Activated CD8-positive, alpha-beta memory T cell treated with anti-CD3 and anti-CD28 coated beads, Interleukin-2, amount 50 U/mL, for 24 hours (primary cell): ENCODE measurements around the gene MYOM3.
"Not testable (repeated sequence)": the region's sequence is repeated elsewhere in the genome, so short reads cannot be mapped to it uniquely, and the experiment has no call there.

Experiments
- DNase-seq: peaks from one replicate; pipeline ENCODE4 v3.0.0-alpha.2; 2020; ENCODE audit errors: extremely low read depth

Gene MYOM3

DNA sequence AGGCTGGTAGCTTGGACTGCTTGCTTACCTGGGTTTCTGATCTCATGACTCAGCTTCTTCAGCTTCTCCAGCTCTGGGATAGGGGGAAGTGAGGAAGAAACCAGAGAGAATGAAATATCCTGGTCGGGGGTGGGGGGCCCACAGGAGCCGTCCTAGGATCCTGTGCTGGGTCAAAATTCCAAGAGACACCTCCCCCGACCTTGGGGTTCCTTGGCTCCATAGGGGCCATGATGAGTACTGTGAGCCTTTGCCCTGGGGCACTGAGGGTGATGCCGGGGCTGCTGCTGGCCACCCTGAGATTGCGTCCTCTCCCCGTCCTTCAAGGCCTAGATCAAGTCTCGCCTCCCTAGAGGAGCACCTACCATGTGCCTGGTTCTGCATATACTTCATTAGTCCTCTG, 40.0 kb downstream of the MYOM3 start:
- DNase-seq, result no peak

DNA sequence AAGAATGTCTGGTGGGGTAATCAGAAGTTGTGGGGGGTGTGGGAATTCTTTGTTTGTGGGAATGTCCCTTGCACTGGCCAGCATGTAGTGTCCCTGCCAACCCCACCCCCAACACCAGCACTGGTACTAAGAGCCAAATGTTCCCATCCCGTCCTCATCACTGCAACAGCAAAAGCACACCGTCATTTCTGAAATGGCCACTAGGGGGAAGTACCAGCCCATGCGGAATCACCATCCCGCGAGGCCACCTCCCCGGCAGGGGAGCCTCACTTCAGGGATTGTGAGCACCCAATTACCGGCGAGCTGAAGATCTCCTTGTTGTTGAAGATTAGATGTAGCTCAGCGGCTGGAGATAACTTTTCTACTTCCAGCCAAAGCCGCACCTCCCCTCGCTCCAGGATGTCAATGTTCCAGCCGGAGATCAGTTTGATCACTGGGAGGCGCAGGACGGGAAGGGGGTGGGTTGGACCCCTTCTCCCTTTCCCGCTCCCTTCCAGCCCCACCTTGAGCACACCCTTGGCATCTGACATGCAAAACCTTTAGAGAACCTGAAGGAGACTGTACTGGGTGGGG, 41.0 kb downstream of the MYOM3 start:
- peak; percentile 47 for DNase-seq

DNA sequence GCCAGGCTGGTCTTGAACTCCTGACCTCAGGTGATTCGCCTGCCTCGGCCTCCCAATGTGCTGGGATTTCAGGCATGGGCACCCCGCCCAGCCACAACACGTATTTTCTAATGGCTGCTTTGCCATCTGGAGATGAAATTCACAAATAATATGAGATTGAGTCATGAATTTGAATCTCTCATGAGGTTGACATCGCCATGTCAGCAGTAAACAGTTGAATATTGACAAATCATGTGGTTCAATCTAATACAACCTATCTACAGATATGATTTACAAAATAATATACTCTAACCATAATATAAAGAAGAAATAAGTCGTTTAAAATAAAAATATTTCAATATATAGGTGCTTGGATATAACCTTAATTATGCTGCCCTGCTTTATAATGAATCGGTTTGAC, 42.1 kb downstream of the MYOM3 start:
- no peak for DNase-seq

DNA sequence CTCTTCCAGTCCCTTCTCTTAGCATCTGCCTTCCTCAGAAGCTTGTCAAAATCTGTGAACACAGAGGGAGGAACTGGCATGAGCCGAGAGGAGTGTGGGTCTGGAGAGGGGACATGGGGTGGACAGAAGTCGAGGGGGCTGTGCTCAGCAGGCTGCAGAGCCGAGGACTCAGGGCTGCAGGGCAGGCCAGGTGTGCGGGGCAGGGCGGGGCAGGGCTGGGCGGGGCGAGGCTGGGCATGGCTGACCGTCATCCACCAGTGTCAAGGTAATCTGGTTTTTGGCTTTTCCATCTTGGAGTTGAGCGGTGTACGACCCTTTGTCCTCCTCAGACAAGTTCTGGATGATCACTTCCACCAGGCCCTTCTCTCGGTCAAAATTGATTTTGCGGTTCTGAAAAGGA, 44.0 kb downstream of the MYOM3 start:
- no peak for DNase-seq

DNA sequence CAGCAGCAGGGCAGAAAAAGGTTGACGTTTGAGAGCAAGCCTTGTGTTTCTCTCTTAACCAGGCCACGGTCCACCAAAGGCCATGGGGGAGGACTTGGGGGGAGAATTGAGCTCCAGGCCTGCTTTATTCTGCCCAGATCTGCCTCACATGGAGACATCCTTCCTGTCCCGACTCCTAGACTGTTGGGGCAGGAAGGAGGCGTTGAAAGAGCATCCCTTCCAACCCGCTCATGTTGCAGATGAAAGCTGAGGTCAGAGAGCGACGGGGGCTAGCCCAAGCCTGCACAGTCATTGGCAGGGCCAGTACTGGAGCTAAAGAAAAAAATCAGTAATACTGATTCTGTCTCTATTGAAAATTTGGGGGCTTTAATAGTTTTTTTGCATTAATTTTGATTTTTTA, 46.6 kb downstream of the MYOM3 start:
- DNase-seq, result no peak

DNA sequence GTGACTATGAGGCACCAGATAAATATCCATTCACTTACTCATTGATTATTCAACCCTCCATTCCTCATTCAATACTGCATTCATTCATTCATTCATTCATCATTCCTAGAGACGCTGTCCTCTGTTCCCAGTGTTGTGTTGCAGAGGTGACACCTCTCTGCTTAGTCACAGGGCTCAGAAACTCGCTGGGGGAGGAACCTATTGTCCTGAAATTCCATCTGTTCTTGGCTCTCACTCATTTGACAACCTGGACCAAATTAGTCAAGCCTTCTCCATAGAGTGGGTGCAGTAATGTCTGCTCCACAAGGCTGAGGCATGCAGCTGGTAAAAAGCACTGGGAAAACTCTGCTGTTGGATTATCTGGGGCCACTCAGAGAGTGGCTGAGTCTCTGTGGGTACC, 49.7 kb downstream of the MYOM3 start:
- DNase-seq, result no peak

DNA sequence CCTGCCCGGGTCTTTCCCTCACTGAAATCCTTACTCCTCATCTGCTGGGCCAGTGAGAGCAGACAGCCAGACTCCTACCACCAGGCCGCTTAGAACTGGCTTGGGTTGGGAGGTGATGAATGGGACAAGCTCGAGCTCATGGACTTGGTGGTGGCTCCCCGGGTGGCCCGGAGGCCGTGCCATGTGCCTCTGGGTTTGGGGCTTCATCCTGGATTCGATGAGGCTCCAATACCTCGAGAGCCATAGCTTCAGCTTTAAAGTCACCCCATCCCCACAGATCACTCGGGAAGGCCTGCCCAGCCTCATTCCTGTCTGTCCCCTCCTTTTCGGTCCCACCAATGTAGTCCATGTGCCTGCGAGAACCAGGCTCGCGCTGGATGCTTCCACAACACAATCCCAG, 51.5 kb downstream of the MYOM3 start:
- DNase-seq, result no peak

DNA sequence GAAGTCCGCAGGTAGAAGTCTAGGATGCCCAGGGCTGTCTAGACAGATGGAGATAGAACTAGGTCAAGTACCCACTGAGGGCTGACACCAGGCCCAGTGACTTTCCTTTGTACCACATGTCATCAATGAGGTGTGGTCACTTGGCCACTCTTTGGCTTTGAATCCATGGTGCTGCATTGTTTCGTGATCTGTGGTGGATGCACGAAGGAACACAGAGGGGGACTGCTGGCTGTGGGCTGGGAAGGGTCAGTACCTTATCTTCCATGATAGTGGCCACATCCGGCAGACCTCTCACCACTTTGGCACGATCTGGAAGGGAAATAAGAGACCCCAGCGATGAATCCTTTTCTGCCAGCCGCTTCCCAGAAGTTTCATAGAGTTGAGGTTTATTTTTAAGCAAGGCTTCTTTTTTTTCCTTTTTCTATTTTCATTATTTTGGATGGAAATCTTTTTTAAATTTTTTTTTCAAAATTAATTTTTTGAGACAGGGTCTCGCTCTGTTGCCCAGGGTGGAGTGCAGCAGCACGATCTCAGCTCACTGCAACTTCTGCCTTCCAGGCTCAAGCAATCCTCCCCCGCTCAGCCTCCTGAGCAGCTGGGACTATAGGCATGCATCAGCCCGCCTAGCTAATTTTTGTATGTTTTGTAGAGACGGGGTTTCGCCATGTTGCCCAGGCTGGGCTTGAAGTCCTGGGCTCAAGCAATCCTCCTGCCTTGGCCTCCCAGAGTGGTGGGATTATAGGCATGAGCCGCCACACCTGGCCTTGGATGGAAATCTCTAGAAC, 53.1 kb downstream of the MYOM3 start:
- no peak for DNase-seq

DNA sequence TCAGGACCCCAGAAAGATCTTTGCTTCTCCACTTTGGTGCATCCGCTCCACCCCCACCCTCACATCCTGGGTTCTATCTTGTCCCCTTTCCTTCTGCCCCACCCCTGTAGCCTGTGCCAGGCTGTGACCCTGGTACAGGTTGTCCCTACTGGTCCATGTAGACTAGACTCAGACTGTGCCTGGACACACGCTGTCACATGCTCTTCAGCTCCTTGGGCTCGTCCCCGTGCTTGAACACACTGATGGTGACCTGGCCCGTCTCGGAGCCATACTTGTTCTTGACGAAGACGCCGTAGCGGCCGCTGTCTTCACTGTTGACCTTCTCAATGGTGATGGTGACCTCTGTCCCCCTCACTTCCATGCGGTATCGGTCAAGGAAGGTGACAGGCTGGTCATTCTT, 54.8 kb downstream of the MYOM3 start:
- DNase-seq, result no peak

DNA sequence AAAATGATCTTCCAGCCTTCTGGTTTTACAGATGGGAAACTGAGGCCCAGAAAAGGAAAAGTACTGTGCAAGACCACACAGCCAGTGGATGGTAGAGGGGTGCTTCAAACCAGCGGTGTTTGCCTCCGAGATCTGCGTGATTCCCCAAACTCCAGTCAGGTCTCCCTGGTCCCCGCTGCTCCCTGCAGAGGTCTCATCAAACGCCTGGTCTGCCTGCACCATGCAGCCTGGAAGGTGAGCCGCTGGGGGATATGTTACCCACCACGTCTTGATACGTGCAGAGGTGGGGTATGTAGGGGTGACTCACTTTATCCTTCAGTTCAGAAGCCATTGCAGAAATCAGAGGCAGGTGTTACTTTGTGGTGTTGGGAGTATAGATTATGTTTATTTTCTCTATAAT, 56.3 kb downstream of the MYOM3 start:
- DNase-seq, result no peak

DNA sequence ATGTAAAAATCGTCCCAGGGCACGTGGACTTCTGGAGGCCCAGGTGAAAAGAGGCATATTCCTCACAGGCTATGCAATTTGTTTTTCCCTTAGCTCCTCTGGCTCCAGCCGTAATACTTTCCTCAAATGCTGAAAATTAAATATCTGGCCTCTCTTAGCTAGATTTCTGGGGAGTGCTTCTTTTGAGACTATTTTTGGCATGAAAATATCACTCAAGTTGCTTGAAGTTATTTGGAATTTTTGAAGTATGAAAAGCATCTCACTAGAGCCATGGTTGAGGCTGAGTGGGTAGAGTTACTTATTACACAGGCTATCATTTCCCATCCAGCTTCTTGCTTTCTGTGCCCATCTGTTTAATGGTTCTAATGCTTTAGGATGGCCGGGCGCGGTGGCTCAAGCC, 59.7 kb downstream of the MYOM3 start:
- no peak for DNase-seq

DNA sequence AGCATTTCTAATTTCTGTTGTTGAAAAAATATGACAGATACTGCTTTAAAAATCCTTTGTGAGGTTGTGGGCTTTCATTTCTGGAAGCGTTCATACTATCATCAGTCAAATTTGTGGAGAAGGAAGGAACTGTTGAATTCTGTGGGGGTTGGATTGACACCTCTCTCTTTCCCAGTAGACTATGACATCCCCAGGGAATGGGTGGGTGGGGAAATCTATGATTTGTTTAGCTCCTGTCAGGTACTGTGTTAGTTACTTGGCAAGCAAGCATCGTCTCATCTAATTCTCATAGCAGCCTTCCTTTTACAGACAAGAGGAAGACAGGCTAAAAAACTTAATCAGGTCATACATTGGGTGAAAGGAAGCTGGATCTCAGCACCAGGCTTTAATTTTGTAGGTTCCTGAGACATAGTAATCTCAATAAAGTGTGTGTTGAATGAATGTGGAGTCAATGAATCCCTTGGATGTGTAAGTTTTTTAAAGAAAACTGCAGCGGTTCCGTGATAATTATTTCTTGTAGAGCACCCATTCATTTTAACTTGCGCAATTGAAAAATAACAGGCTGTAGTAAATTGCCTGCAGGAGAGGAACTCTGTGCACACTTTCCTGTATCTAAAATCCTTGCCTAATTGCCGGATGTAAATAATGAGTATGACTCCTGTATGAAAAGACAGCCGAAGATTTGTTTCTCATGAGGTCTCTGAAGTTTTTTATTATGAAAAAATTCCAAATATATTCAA, 60.6 kb downstream of the MYOM3 start:
- no peak for DNase-seq

DNA sequence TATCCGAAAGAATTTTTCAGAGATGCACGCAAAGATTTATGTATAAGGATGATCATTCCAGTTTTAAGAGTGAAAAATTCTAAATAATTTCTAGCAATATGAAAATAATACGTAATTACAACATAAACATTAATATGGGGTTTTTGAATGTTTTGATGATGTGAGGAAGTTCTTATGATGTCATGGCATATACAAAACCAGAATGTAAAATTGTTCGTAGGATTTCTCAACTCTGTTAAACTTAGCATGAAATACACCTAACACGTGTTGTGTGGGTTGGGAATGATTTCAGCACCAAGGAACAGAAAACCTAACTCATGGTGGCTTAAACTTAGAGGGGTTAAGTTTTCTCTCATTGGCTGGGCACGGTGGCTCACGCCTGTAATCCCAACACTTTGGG, 62.2 kb downstream of the MYOM3 start:
- DNase-seq, result no peak

DNA sequence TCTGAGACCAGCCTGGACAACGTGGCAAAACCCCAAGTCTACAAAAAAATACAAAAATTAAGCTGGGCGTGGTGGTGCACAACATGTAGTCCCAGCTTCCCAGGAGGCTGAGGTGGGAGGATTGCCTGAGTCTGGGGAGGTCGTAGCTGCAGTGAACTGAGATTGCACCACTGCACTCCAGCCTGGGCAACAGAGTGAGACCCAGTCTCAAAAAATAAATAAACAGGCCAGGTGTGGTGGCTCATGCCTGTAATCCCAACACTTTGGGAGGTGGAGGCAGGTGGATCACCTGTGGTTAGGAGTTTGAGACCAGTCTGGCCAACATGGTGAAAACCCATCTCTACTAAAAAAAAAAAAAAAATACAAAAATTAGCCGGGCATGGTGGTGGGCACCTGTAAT, 63.0 kb downstream of the MYOM3 start:
- not testable (repeated sequence) for DNase-seq

DNA sequence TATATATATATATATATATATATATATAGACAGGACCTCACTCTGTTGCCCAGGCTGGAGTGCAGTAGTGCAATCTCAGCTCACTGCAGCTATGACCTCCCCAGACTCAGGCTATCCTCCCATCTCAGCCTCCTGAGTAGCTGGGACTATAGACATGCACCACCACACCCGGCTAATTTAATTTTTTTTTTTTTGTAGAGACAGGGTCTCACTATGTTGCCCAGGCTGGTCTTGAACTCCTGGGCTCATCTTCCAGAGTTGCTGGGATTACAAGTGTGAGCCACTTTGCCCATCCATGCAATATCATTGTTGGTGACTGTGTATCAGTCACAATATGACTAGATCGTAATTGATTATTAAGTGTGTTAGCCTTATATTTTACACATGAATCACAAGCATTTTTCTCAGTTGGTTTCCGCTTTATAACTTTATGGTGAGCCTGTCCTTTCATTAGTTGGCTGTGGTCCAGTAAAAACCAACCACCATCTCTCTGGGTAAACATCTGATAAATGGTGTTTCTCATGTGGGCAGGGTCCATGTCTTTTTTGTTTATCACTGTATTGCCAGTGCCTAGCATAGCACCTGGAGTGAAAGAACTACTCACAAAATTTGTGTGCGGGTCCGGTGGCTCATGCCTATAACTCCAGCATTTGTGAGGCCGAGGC, 63.6 kb downstream of the MYOM3 start:
- no peak for DNase-seq

DNA sequence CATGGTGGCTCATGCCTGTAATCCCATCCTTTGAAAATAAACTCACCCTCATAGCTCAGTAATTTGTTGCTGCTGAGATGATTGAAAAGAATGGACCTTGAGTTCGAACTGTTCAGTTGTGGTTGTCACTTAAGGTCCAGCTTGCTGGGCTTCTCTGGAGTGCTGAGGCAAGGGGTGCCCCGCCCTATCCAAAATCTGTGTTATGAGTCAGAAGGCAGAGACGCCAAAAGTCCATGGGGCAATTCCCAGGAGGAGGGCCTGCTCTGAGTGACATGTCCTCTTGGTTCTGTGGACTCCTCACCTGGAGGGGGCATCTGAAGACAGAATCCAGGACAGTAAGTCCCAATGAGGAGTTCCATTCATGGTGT, 64.8 kb downstream of the MYOM3 start:
- DNase-seq, result no peak

DNA sequence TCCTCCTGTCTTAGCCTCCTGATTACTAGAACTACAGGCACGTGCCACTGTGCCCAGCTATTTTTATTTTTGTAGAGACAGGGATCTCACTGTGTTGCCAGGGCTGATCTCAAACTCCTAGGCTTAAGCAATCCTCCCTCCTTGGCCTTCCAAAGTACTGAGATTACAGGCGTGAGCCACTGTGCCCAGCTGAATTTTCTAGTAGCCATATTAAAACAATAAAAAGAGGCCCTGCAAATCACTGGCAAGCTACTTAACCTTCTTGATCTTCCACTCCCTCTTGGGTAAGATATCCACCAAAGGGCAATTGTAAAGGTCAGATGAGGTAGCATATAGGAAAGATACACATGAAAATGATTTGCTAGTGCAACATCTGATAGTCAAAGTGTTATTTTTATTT, 66.2 kb downstream of the MYOM3 start:
- no peak for DNase-seq

DNA sequence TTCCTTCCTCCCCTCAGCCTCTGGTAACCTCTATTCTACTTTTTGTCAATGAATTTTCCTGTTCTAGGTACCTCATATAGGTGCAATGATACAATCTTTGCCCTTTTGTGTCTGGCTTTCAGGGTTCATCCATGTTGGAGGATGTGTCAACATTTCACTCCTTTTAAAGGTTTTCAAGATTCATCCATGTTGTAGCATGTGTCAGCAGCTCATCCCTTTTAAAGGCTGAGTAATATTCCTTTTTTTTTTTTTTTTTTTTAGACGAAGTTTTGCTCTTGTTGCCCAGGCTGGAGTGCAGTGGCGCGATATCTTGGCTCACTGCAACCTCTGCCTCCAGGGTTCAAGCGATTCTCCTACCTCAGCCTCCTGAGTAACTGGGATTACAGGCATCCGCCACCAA, 67.3 kb downstream of the MYOM3 start:
- DNase-seq, result not testable (repeated sequence)

DNA sequence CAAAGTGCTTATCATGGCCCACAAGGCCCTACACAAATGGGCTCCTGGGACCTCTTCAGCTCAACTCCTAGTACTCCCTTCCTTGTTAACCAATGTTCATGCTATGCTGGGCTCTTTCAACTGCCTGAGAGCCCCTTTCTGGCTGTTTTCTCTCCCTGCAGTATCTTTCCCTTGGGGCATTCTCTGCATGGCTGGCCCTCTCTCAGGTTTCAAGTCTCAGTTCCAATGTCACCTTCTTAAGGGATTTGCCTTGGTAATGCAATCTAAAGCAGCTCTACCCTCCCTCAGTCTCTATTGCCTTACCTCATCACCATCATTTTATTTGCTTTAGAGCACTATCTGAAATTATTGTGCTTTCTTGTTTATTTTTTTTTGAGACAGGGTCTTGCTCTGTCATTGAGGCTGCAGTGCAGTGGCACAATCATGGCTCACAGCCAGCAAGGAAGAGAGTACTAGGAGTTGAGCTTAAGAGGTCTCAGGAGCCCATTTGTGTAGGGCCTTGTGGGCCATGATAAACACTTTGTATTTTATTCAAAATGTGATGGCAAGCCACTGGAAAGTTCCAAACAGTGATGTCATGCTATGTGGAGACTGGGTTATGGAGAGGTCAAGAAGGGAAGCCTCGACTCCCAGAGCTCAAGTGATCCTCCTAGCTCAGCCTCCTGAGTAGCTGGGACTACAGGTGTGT, 68.4 kb downstream of the MYOM3 start:
- no peak for DNase-seq

DNA sequence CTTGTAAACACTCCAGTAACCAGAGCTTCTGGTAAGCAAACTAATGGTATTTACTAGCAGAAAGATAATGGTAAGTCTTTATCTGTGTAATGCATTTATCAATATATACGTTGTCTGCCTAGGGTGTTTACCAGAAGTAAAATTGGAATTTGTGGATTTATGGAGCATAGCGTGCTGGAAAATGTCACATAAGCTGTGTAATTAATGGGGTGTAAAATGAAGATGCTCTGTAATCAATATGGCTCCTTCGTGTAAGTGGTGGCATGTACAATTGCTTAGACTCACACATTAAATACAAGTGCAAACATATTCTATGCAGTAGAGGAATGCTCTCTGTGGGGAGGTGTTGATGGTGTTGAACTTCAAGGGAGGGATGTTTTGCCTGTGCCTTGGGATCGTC, 69.6 kb downstream of the MYOM3 start:
- no peak for DNase-seq

DNA sequence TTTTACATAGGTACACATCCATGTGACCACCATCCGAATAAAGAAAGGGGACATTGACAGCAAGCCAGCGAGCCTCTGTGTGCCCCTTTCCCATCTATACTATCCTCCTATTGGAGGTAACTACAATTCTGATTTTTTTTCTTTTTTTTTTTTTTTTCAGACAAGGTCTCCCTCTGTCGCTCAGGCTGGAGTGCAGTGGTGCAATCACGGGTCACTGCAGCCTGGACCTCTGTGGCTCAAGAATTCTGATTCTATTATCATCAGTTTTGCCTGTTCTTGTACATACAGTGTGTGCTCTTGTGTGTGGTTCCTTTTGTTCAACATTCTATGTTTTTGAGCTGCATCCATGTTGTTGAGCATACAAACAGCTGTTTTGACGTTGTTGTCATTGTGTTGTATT, 75.8 kb downstream of the MYOM3 start:
- DNase-seq, result no peak

DNA sequence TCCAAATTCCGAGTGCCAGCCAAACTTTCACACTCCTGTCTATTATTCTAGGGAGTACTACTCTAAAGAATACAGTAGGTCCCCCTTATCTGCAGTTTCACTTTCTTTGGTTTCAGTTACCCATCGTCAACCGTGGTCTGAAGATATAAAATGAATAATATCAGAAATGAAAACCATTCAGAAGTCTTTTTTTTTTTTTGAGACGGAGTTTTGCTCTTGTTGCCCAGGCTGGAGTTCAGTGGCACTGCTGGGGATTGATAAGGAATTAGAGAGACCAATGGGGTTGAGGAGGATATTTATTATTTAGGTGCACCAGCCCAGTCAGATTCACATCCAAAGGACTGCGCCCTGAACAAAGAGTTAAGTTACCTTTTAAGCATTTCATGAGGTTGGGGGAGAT, 79.0 kb downstream of the MYOM3 start:
- no peak for DNase-seq
